ENCODE results near the gene NDST1.

The NDST1 gene

DNA sequence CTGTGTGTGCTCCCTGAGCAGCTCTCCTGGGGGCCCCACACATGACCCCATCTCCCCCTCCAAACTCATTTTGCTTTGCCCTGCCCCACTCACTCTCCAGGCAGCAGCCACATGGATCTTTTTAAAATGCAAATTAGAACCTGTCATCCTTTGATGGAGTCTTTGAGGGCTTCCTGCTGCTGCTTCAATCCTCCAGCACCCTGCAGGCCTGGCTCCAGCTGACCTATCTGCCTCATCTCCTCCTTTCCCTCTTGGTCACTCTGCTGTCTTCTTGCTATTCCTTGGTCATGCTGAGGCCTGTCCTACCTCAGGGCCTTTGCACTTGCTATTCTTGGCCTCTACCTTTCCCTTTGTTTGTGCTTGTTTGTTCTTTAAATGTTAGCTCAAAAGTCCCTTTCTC lies 17.9 kb downstream of the NDST1 start:
- no peak for DNase-seq

DNA sequence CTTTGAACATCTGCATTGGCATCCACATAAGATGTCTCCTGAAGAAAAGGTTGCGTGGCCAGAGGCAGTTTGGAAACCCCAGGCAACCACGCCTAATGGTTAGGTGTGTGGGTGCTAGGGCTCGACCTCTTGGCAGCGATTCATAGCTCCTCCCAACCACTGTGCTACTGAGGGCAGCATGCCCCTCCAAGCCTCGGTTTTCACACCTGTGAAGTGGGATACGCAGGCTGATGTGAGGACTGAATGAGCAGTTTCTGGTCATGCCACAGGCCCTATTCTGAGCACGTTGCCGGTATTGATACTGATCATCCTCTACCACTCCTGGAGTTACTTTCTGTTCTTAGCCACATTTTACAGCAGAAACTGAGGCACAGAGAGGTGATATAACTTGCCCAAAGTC lies 19.1 kb downstream of the NDST1 start:
- DNase-seq = no peak

DNA sequence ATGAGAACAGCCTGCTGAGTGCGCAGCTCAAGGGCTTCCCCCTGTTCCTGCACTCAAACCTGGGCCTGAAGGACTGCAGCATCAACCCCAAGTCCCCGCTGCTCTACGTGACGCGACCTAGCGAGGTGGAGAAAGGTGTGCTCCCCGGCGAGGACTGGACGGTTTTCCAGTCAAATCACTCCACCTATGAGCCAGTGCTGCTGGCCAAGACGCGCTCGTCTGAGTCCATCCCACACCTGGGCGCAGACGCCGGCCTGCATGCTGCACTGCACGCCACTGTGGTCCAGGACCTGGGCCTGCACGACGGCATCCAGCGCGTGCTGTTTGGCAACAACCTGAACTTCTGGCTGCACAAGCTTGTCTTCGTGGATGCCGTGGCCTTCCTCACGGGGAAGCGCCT lies 19.9 kb downstream of the NDST1 start:
- no peak for DNase-seq

DNA sequence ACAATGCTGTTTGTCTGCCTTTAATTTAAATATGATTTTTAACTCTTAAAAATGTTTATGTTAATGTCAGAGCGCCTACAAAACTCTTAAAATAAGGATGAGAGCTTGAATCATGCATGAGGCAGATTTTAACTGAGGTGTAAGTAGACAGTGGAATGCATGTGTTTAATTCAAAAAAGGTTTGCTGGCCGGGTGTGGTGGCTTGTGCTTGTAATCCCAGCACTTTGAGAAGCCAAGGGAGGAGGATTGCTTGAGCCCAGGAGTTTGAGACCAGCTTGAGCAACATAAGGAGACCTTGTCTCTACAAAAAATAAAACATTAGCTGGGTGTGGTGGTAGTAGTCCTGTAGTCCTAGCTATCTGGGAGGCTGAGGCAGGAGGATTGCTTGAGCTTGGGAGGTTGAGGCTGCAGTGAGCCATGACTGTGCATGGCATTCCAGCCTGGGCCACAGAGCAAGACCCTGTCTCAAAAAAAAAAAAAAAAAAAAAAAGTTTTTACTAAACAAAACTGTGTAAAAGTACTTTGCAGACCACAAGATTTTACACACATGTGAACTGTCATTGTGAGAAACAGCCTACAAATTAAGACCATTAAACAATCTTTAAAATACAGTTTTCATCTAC lies 21.1 kb downstream of the NDST1 start:
- DNase-seq = no peak

DNA sequence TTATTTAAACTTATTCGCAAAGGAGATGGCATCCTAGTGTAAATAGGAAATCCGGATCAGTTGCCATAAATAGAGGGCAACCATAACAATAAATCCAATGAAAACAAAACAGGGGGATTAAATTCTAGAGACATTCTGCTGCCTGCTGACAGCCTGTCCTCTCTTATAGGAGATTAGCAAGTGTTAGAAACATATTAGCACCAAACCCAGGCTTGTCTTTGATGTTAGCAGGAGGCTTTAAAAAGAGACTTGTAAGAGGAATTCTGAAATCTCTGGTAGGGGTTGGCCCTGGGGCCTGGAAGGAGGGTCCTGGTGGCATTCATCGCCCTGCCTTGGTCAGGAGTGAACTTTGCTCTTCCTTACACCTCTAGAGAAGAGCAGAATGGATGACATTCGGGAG lies 21.6 kb downstream of the NDST1 start:
- no peak for DNase-seq

DNA sequence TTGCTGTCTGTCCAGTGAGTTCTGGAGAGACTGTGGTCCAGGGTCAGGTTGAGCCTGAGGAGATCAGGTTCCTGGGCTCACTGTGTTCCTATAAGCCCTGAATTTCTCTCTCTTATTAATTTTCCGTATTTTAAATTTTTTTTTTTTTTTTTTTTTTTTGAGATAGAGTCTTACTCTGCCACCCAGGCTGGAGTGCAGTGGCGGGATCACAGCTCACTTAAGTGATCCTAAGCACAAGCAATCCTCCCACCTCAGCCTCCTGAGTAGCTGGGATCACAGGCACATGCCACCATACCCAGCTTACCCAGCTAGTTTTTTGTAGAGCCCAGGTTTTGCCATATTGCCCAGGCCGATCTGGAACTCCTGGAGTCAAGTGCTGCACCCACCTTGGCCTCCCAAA lies 22.5 kb downstream of the NDST1 start:
- DNase-seq = no peak

DNA sequence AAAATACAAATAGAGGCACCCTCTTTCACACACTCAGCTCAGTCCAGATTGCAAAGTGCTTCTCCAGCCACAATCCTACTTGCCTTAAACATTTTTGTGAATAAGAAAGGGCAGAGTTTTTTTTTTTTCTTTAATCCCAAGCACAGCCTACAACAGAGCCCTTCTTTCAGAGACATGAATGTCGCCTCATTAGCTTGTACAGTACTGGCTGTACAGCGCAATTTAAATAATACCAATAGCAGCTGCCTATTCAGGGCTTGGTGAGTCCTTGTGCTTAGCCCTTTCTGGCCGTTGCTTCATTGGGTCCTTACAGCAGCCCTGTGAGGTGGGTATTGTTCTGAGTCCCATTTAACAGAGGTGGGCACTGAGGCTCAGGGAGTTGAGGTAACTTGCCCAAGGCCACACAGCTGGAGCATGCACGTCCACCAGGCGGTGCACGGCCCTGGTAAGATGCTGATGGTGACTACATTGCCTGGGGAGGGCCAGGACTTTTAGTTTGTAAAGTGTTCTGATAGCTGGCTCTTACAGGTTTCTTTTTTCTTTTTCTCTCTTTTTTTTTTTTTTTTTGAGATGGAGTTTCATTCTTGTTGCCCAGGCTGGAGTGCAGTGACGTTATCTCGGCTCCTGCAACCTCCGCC lies 23.1 kb downstream of the NDST1 start:
- DNase-seq = no peak

DNA sequence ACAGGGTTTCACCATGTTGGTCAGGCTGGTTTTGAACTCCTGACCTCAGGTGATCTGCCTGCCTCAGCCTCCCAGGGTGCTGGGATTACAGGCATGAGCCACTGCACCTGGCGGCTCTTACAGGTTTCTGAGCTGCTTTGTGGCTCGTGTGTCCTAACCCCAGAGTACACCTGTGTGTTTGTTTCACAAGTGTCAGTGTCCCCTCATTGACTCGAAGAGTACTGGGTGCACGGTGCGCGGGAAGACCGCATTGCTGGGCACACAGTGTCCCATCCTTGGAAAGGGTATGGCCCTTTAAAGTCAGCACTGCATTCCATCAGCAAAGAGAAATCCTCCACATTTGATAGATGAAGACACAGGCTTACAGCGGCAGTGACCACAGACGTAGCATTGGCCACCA lies 23.8 kb downstream of the NDST1 start:
- DNase-seq = no peak

DNA sequence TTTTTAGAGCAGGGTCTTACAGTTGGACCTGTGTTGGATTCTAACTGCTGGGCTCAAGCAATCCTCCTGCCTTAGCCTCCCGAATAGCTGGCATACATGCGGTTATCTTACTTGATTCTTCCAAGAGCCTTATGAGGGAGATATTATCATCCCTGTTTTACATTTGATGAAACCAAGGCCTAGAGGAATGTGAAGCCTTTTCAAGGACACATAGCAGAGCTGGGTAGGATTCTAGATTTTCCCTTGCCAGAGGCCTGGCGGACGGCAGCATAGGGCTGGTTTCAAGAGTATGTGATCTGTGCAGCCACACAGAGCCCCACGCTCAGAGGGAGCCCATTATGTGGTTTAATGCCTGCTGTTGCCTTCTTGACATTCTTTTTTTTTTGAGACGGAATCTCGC lies 24.2 kb downstream of the NDST1 start:
- DNase-seq = no peak

DNA sequence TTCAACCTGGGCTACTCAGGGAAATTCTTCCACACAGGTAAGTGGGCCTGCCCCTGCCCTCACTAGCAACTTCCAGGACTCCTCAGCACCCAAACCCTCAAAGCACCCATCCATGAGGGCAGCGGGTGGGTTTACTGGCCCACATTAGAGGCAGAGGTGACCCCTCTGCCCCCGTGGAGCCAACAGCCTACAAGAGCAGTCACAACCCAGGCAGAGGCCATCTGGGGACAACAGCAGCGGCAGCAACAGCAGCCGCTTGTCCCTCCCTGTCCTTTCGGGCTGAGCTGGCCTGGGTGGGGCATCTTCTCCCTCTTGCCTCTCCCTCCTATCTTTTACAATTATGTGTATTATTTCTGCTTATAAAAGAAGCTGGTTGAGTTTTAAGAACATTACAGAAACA lies 25.1 kb downstream of the NDST1 start:
- DNase-seq = no peak

DNA sequence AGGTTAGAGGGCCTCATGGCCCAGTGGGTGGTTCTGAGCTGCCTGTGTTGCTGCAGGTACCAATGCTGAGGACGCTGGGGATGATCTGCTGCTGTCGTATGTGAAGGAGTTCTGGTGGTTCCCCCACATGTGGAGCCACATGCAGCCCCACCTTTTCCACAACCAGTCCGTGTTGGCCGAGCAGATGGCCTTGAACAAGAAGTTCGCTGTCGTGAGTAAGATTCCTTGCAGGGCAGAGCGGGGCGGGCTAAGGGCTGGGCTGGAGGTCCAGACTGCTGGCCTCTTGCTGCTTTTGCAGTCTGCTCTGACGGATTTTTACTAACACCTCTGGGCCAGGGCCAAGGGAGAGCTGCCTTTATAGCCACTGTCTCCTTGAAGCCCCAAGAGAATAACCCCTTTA lies 26.9 kb downstream of the NDST1 start:
- DNase-seq = no peak

DNA sequence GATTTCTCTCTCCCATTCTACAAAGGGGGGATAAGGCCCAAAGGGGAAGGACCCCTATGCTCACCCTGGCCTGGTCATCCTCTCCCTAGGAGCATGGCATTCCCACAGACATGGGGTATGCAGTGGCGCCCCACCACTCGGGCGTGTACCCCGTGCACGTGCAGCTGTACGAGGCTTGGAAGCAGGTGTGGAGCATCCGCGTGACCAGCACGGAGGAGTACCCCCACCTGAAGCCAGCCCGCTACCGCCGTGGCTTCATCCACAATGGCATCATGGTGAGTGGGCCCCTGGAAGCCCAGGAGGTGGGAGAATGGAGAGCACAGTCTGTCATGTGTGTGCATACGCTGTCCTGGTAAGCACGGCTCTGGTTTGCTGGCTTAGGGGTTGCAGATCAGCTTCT lies 27.7 kb downstream of the NDST1 start:
- DNase-seq = no peak

DNA sequence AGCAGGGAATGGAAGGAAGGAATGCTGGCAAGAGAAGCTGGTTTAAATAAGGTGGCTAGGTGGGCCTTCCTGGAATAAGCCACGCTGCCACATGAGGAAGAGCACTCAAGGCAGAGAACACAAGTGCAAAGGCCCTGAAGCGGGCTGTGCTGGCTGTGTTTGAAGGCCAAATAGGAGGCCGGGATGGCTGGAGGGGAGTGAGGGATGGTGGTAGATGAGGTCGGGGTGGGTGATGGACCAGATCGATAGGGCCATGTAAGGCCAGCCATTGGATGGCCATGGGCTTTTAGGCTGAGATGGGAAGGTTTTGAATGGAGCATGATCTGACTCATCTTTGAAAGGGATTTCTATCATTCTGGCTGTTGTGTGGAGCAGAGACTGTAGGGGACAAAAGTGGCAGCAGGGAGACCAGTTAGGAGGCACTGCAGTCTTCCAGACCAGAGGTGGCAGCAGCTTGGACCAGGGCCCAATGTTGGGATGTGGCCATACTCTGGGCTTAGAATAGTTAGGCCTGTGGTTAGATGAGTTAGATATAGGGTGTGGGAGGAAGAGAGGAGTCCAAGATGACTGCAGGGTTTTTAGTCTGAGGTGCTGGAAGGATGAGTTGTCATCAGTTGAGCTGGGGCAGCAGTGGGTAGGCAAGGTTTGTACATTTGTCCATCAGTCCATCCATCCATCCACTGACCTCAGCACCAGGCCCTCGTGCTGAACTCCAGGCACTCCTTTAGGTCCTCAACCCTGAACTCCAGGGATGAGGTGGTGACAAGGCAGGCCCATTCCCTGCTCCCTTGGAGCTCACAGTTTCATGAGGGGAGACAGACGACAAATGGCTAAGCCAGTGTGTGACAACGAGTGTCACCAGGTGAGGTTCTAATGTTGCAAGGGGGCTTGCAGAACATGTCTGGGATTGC lies 30.3 kb downstream of the NDST1 start:
- DNase-seq = no peak

DNA sequence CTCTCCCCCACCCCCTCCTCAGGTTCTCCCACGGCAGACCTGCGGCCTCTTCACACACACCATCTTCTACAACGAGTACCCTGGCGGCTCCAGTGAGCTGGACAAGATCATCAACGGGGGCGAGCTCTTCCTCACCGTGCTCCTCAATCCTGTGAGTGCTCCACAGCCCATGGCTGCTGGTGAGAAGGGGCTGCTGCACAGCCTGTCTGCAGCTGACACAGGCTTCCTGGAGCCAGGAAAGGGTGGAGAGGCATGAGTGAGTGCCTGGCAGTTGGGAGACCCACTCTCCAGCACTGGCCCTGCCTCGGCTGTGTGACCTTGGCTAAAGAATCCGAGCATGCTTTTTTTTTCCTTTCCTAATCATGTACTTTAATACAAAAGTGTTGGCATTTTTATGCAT lies 31.3 kb downstream of the NDST1 start:
- no peak for DNase-seq

DNA sequence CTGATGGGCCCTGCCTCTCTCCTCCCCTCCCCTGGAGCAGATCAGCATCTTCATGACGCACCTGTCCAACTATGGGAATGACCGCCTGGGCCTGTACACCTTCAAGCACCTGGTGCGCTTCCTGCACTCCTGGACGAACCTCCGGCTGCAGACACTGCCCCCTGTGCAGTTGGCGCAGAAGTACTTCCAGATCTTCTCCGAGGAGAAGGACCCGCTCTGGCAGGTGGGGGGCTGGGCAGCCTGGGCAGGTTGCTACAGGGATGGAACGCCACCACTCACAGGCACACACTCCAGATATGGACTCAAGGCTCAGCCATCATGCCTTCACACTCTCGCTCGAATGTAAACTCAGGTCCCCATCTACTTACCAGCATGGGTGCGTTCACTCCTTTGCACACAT lies 32.1 kb downstream of the NDST1 start:
- DNase-seq = no peak

DNA sequence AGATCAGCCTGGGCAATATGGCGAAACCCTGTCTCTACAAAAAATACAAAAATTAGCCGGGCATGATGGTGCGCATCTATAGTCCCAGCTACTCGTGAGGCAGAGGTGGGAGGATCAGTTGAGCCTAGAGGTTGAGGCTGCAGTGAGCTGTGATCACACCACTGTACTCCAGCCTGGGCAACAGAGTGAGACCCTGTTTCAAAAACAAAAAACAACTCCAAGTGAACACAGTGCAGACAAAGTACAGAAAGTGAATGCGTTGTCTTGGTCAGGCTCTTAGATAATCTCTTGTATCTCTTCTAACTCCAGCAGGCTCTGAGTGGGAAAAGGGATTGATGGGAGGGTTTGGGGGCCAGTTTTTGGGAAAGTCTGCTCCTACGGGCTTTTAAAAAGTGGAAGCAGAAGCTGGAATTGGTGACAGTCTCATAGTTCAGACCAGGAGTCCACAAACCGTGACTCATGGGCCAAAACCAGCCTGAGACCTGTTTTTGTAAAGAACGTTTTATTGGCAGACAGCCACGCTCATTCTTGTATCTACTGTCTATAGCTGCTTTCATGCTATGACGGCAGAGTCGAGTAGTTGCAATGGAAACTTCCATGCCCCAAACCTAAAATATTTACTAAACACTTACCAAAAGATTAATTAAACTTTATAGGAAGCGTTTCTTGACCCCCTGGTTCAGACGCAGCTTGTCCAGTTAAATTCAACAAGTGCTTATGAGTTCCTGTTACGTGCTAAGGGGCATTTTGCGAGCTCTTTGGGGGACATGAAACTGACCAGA lies 32.9 kb downstream of the NDST1 start:
- DNase-seq = no peak

DNA sequence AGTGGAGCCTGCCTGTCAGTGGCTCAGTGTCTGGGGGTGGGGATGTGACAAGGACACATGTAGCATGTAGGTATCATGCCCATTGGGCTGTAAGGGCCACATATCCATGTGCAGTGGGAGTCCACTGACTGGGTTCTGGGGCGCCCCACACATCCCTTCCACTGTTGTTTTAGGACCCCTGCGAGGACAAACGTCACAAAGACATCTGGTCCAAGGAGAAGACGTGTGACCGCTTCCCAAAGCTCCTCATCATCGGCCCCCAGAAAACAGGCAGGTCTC lies 33.4 kb downstream of the NDST1 start:
- no peak for DNase-seq

DNA sequence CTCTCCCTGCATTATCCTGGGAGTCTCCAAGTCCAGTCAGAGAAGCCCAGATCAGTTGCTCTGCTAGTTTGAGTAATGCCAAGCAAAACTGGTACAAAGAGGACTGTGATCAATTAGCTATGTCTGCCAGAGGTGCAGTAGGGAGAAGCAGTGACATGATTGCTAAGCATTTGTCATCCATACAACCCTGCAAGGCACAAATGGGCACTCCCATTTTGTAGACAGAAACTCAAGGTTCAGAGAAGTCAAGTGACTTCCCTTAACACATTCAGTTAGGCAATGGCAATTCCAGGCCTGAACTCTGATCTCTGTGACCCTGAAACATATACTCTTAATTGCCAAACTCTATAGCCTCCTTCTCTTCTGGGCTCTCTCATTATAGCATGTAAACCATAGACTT lies 34.0 kb downstream of the NDST1 start:
- DNase-seq = no peak

DNA sequence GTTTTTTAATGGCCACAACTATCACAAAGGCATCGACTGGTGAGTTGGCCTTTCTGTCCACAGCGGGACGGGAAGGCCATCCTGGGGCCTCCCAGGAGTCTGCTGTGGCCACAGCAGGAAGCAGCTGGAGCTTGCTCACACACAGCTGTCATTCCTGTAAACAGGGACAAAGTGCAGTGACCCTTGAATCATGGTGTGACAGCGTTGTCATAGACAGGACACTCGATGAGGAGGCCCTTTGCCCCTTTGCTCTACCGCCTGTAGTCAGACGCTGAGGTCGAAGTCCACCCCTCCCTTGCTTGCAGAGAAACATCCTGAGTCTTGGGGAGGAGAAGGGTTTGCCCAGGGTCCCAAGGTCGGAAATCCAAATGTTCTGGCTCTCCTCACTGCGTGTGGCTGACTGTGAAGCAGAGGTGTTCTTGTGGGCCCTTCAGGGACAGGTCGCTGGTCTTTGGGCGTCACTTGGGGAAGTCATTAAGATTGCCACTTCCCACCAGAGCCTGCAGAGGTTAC lies 35.1 kb downstream of the NDST1 start:
- DNase-seq = no peak

DNA sequence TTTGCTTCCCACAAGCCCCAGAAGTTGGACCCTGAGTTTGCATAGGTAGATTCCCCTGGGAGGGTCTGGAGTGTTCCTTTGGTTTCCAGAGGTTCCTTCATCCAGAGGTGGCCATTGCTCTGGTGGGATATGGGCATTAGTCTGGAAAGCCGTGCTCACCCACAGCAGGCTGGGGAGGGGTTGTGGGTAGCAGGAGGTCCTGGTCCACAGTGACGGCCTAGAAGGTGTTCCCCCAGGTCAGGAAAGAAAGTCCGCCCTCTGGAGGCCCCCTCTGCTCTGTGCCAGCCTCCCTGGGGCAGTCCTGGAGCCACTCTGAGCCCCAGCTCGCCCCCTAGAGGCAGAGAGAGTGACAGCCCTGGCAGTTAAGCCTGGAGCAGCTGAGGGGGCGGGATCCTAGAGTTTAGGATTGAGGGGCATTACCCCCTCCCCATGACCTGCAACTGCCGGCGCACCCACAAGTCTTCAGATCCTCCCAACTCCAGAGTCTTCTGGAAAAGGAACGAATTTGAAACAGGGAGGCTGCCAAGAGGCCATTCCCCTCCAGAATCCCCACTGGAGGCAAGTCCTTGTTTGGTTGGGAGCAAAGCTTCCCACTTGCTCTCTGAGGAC lies 36.8 kb downstream of the NDST1 start:
- DNase-seq = peak in 1 of 2 experiments; percentile 12

DNA sequence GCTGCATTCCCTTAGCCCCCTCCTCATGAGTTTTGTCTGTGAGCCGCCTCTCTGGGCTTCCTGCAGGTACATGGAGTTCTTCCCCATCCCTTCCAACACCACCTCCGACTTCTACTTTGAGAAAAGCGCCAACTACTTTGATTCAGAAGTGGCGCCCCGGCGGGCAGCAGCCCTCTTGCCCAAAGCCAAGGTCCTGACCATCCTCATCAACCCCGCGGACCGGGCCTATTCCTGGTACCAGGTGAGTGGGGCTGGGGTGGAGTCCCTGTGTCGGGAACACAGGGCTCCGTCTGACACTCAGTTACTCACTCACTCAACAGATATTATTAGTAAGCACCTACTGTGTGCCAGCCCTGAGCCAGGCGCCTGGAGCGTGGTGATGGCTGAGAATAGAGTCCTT lies 37.3 kb downstream of the NDST1 start:
- DNase-seq = no peak

DNA sequence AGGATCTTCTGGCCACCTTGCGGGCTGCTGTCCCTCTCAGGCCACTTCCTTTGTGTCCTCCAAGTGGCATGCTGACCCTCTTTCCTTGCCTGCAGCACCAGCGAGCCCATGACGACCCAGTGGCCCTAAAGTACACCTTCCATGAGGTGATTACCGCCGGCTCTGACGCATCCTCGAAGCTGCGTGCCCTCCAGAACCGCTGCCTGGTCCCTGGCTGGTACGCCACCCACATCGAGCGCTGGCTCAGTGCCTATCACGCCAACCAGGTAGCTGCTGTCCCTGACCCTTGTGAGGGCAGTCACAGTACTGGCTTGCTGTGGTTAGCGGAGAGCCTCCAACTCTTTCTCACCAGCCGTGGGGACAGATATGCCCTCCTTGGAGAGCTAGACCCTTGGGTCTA lies 40.2 kb downstream of the NDST1 start:
- DNase-seq = no peak

DNA sequence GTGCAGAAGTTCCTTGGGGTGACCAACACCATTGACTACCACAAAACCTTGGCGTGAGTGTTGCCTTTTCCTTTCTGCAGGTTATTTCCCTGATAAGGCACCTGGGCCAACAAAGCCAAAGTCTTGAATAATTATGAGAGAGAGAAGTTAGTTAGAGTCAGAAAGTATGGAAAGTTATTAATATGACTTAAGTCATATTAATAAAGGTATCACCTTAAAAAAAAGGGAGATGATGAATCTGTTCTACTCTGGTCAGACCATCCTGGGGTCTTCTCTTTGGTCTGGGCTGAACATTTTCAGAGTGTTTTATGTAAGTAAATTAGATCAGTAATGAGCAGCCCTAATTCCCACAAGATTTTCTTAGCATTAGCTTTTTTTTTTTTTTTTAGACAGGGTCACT lies 41.8 kb downstream of the NDST1 start:
- DNase-seq = no peak

Data from NCI-H187 (cell line).